NCI-H1417 treated with DMSO at 0.1 percent for 48 hours (cell line): ENCODE data around the gene OSBPL3.
"Not testable (repeated sequence)": the region's sequence is repeated elsewhere in the genome, so short reads cannot be mapped to it uniquely, and the experiment has no call there.

Experiments
- DNase-seq: peaks from one replicate; lab custom pipeline; 2025; lab: John Stamatoyannopoulos, UW

OSBPL3 gene

GRCh38 chr7:24920451-24921361 lies 59.3 kb downstream of the OSBPL3 start:
- DNase-seq, result no peak

GRCh38 chr7:24917510-24918239 lies 62.3 kb downstream of the OSBPL3 start:
- no peak for DNase-seq

GRCh38 chr7:24916463-24917040 lies 63.4 kb downstream of the OSBPL3 start:
- DNase-seq, result no peak

- DNase-seq, result no peak
Measured at GRCh38 chr7:24914465-24914859, 65.5 kb downstream of the OSBPL3 start.

- no peak for DNase-seq
Measured at GRCh38 chr7:24913801-24914464, 66.0 kb downstream of the OSBPL3 start.

- DNase-seq, result no peak
Measured at GRCh38 chr7:24912874-24913514, 67.0 kb downstream of the OSBPL3 start.

GRCh38 chr7:24912424-24912823 lies 67.6 kb downstream of the OSBPL3 start:
- no peak for DNase-seq

- DNase-seq, result no peak
Measured at GRCh38 chr7:24911213-24911603, 68.8 kb downstream of the OSBPL3 start.

GRCh38 chr7:24910551-24911212 lies 69.3 kb downstream of the OSBPL3 start:
- no peak for DNase-seq

GRCh38 chr7:24908727-24909126 lies 71.3 kb downstream of the OSBPL3 start:
- no peak for DNase-seq

GRCh38 chr7:24908166-24908565 lies 71.8 kb downstream of the OSBPL3 start:
- DNase-seq, result no peak

- no peak for DNase-seq
Measured at GRCh38 chr7:24907311-24907886, 72.6 kb downstream of the OSBPL3 start.

GRCh38 chr7:24905996-24906770 lies 73.8 kb downstream of the OSBPL3 start:
- no peak for DNase-seq

- DNase-seq, result not testable (repeated sequence)
Measured at GRCh38 chr7:24903992-24904391, 76.0 kb downstream of the OSBPL3 start.

- DNase-seq, result no peak
Measured at GRCh38 chr7:24903559-24903958, 76.4 kb downstream of the OSBPL3 start.

GRCh38 chr7:24902931-24903330 lies 77.0 kb downstream of the OSBPL3 start:
- no peak for DNase-seq

GRCh38 chr7:24902276-24902675 lies 77.7 kb downstream of the OSBPL3 start:
- DNase-seq, result no peak

- DNase-seq, result no peak
Measured at GRCh38 chr7:24899905-24900304, 80.1 kb downstream of the OSBPL3 start.

GRCh38 chr7:24899161-24899560 lies 80.8 kb downstream of the OSBPL3 start:
- no peak for DNase-seq

GRCh38 chr7:24898691-24899090 lies 81.3 kb downstream of the OSBPL3 start:
- DNase-seq, result no peak
